Muscle of leg (tissue), 16 donors: ENCODE results near the gene SLC7A11. TPM values are rescaled to one million over a fixed set of nuclear protein-coding genes. Genes with fewer than 3 reads are reported as not detected.
A peak's percentile ranks its signal among the peaks of the same experiment; 100 is the strongest.

ENCODE experiments used
- DNase-seq: peaks from one replicate; pipeline ENCODE4 v3.0.0; 2013
- H3K27ac ChIP-seq: one replicate; pipeline ENCODE4 v1.5.1; 2013; ENCODE audit warnings: mild to moderate bottlenecking, low read length, control low read depth
- H3K27me3 ChIP-seq: one replicate; pipeline ENCODE4 v1.6.1; 2013; ENCODE audit warnings: low read length; ENCODE audit not compliant: control insufficient read depth, insufficient read depth
- H3K36me3 ChIP-seq: one replicate; pipeline ENCODE4 v1.6.1; 2013; ENCODE audit warnings: low read length; ENCODE audit not compliant: control insufficient read depth, insufficient read depth
- H3K4me1 ChIP-seq: one replicate; pipeline ENCODE4 v1.6.1; 2013; ENCODE audit warnings: low read length; ENCODE audit not compliant: control insufficient read depth, insufficient read depth
- H3K4me3 ChIP-seq: one replicate; pipeline ENCODE4 v1.5.1; 2013; ENCODE audit warnings: low read length, control low read depth
- H3K9me3 ChIP-seq: replicated peaks from 2 replicates; pipeline ENCODE4 v1.6.1; 2013; ENCODE audit warnings: low read depth, low read length; ENCODE audit not compliant: control insufficient read depth
- WGBS: methylation state at CpG from one replicate; pipeline ENCODE4 v1.1.5; 2013; ENCODE audit warnings: missing lambda C conversion rate; ENCODE audit not compliant: insufficient coverage; 5-methylcytosine and 5-hydroxymethylcytosine counted together
- long read RNA-seq, 11 donors: transcript quantifications; one replicate each; lab custom pipeline, GENCODE V29; 2026
- polyA plus RNA-seq, 8 donors: library from polyadenylated mRNA; unstranded; fragments of 120-200 nt; gene quantifications; one replicate each; pipeline versions ENCODE4 v1.2.1 to v1.2.3, GENCODE V29; 2013; ENCODE audit warnings: inconsistent platforms in 1 of 8, low replicate concordance in 1 of 8; ENCODE audit not compliant: insufficient read length in 8 of 8, insufficient read depth in 1 of 8
- total RNA-seq: library from RNA; stranded (reverse); fragments of 120-200 nt; gene quantifications from one replicate; pipeline ENCODE4 v1.2.4, GENCODE V29; 2013

Gene SLC7A11
- total RNA-seq: 0.93 TPM
- 1 to 10 TPM in 2 of 8 donors, under 1 TPM in 6; 0.50 to 1.2 (median 0.72) TPM for polyA plus RNA-seq
- long read RNA-seq, donor 1: 0 reads
- long read RNA-seq, donor 2: 0 reads
- long read RNA-seq, donor 3: 0 reads
- long read RNA-seq, donor 4: 0 reads
- long read RNA-seq, donor 5: 0 reads
- long read RNA-seq, donor 6: 0 reads
- long read RNA-seq, donor 7: 0 reads
- long read RNA-seq, donor 8, full-length matches to known transcripts: 1 of 1 reads
- long read RNA-seq, donor 8, partial matches to known transcripts: 0 of 1 reads
- long read RNA-seq, donor 8, other reads (novel, unspliced or antisense): 0 of 1 reads
- long read RNA-seq, donor 9: 0 reads
- long read RNA-seq, donor 10, full-length matches to known transcripts: 1 of 1 reads
- long read RNA-seq, donor 10, partial matches to known transcripts: 0 of 1 reads
- long read RNA-seq, donor 10, other reads (novel, unspliced or antisense): 0 of 1 reads
- long read RNA-seq, donor 11: 0 reads

GRCh38 chr4:138242076-138242833 lies at the start of gene SLC7A11:
SLC7A11 (minus strand) TSS chr4:138242349; CDS start chr4:138242069, 280 bp downstream.
- H3K4me3 ChIP-seq: peak within 1 kb of the TSS; percentile 26
- H3K27ac ChIP-seq: peak within 1 kb of the TSS; percentile 32
- H3K4me1 ChIP-seq: no peaks in the 10 kb centered on the region
- WGBS: 6% methylated on average over 8 of the region's 12 CpGs
- peak; percentile 94 for DNase-seq
- no peaks in the 10 kb centered on the region for H3K9me3 ChIP-seq
- H3K36me3 ChIP-seq: no peaks in the 10 kb centered on the region
- no peaks in the 10 kb centered on the region for H3K27me3 ChIP-seq

- no peaks in the 10 kb centered on the region for H3K9me3 ChIP-seq
- WGBS: no CpG with 5 or more reads among the region's 3 CpGs
Measured at GRCh38 chr4:138291431-138291830, 49.3 kb upstream of the SLC7A11 start.

DNA sequence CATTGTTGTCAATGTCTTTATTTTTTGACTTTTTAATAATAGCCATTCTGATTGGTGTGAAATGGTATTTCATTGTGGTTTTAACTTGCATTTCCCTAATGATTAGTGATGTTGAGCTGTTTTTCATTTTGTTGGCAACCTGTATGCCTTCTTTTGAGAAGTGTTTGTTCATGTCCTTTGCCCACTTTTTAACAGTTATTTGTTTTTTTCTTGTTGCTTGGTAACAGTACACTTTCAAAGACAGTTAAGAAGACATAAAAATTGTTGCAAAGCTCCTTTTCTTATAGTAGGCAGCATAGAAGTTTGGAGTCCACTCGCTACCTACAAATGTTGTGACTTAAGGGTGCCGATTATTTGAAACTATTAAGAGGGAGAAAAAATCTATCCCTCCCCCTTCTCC lies 48.7 kb upstream of the SLC7A11 start:
- H3K4me1 ChIP-seq: no peaks in the 10 kb centered on the region
- no CpG with 5 or more reads among the region's 2 CpGs for WGBS
- H3K36me3 ChIP-seq: no peaks in the 10 kb centered on the region
- H3K27me3 ChIP-seq: no peaks in the 10 kb centered on the region
- no peak overlapping the region for H3K27ac ChIP-seq
- DNase-seq: no peak
- no peaks in the 10 kb centered on the region for H3K9me3 ChIP-seq
- no peak overlapping the region for H3K4me3 ChIP-seq

More at GRCh38 chr4:138291431-138291830, 49.3 kb upstream of the SLC7A11 start:
- no peak for DNase-seq
- Histone ChIP-seq H3K36me3 (no peaks in the 10 kb centered on the region), H3K4me3 (no peak overlapping the region), H3K27me3 (no peaks in the 10 kb centered on the region), H3K4me1 (no peaks in the 10 kb centered on the region), H3K27ac (no peak overlapping the region)

DNA sequence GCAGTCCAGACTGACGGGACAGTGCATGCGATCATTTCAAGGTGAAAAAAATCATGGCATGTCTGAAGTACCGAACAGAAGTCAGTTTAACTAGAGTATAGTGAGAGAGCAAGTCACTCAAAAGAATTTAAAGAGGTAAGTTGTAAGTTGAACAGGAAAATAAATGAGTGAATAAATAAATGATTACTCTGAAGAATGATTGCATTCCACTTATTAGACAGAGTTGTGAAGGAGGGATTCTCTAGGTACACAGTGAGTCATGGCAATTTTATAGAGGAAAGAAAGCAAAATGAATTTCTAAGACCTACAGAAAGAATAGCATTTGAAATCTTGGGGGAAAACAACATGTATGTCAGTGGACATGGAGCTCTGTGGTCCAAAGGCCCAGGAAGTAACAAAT lies 37.1 kb upstream of the SLC7A11 start:
- no peak overlapping the region for H3K4me3 ChIP-seq
- H3K27ac ChIP-seq: no peak overlapping the region
- 100% methylated on average over 3 of the region's 3 CpGs for WGBS
- H3K9me3 ChIP-seq: no peaks in the 10 kb centered on the region
- H3K4me1 ChIP-seq: no peaks in the 10 kb centered on the region
- no peaks in the 10 kb centered on the region for H3K36me3 ChIP-seq
- no peaks in the 10 kb centered on the region for H3K27me3 ChIP-seq
- DNase-seq: no peak

DNA sequence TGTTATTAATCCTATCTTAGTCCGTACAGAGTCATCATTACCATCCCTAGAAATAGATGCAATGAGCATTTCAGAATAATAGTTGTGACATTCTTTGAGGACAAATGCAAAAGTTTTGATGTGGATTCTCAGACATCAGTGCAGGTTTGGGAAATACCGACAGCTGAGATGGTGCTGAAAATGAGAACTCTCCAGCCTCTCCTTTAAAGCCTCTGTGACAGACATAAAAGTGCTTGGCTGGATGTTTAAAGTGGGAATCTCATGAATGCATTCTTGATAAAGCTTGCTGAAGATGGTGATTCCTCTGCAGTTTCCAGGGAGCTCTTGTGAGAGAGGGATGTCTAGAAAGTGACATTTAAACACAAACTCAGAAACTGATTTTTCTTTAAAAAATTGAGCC lies 35.0 kb upstream of the SLC7A11 start:
- no peaks in the 10 kb centered on the region for H3K36me3 ChIP-seq
- H3K27ac ChIP-seq: no peak overlapping the region
- no peak overlapping the region for H3K4me3 ChIP-seq
- no peak for DNase-seq
- WGBS: no CpG with 5 or more reads among the region's 2 CpGs
- no peaks in the 10 kb centered on the region for H3K4me1 ChIP-seq
- no peaks in the 10 kb centered on the region for H3K9me3 ChIP-seq
- H3K27me3 ChIP-seq: no peaks in the 10 kb centered on the region

- H3K27me3 ChIP-seq: no peaks in the 10 kb centered on the region
- H3K9me3 ChIP-seq: no peaks in the 10 kb centered on the region
- no CpG with 5 or more reads among the region's 3 CpGs for WGBS
- no peak overlapping the region for H3K27ac ChIP-seq
- peak; percentile 78 for DNase-seq
- H3K4me3 ChIP-seq: no peak overlapping the region
- H3K4me1 ChIP-seq: no peaks in the 10 kb centered on the region
- no peaks in the 10 kb centered on the region for H3K36me3 ChIP-seq
Measured at GRCh38 chr4:138275963-138276621, 33.9 kb upstream of the SLC7A11 start.

DNA sequence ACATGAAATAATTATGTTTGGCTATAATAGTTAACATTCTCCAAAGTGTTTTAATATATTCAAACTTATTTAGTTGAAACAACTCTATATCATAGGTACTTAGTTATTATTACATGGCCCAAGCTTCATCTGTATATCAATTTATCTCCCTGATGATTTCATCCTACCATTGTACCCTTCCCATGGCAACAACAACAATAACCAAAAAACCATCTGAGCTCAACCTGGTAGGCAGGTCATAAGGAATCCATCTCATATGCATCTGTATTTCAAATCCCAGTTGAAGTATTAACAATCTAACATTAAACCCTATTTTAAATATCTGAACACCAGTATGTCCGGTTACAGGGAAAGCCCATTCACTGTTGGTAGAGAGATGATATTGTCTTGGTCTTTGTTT lies 33.1 kb upstream of the SLC7A11 start:
- WGBS: no CpG with 5 or more reads among the region's 1 CpG
- no peaks in the 10 kb centered on the region for H3K36me3 ChIP-seq
- H3K4me1 ChIP-seq: no peaks in the 10 kb centered on the region
- no peaks in the 10 kb centered on the region for H3K9me3 ChIP-seq
- H3K4me3 ChIP-seq: no peak overlapping the region
- no peaks in the 10 kb centered on the region for H3K27me3 ChIP-seq
- no peak overlapping the region for H3K27ac ChIP-seq
- DNase-seq: peak; percentile 35

- no peak overlapping the region for H3K4me3 ChIP-seq
- H3K9me3 ChIP-seq: no peaks in the 10 kb centered on the region
- no peak overlapping the region for H3K27ac ChIP-seq
- H3K36me3 ChIP-seq: no peaks in the 10 kb centered on the region
- DNase-seq: no peak
- no peaks in the 10 kb centered on the region for H3K27me3 ChIP-seq
- H3K4me1 ChIP-seq: no peaks in the 10 kb centered on the region
Measured at GRCh38 chr4:138269175-138269574, 27.0 kb upstream of the SLC7A11 start.

DNA sequence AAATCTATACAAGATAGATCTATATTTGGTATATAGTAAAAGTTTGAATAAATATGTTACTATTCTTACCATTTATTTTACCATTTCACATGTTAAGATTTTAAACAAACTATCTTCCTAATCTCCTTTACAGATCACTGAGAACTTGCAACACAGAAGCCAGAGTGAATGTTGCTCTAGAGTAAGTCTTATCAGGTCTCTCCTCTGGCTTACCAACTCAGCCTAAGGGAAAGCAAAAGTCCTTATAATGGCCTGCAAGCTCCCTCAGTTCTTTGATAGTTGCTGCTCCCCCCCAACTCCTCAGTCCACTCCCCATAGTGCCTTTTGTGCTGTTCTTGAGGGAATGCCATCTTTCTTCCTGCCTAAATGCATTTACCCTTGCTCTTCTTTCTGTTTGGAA lies 25.7 kb upstream of the SLC7A11 start:
- no peak for DNase-seq

DNA sequence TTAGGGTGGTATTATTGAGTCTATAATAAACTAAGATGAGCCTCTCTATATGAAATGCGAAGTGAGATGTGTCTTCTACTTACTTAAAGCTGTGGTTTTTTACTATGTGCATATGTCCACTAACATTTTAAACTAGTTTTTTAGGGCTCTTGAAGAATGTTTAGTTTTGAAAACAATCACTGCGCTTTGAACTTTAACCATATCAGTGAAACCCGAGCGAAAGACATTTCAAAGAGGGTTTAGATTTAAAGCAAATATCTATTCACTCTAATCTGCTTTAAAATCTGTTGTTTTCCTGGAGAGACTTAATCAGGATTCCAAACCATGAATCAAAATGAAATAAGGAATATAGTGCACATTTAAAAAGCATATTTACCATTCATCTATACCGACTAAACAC lies 24.8 kb upstream of the SLC7A11 start:
- Histone ChIP-seq H3K4me1 (no peaks in the 10 kb centered on the region), H3K27ac (no peak overlapping the region), H3K9me3 (no peaks in the 10 kb centered on the region), H3K4me3 (no peak overlapping the region), H3K27me3 (no peaks in the 10 kb centered on the region), H3K36me3 (no peaks in the 10 kb centered on the region)
- DNase-seq: no peak
- WGBS: no CpG with 5 or more reads among the region's 5 CpGs

More for the DNA sequence above, 25.7 kb upstream of the SLC7A11 start:
- no peaks in the 10 kb centered on the region for H3K27me3 ChIP-seq
- H3K4me1 ChIP-seq: no peaks in the 10 kb centered on the region
- no peaks in the 10 kb centered on the region for H3K9me3 ChIP-seq
- no peak overlapping the region for H3K27ac ChIP-seq
- H3K4me3 ChIP-seq: no peak overlapping the region
- H3K36me3 ChIP-seq: no peaks in the 10 kb centered on the region
